GM19468 (cell line): ENCODE measurements around the gene DTL.

Source experiments
- ATAC-seq: cut with Tn5 transposase; IDR thresholded peaks from one replicate; pipeline ENCODE4 v1.9.1; 2021; ENCODE audit warnings: mild to moderate bottlenecking, moderate library complexity, moderate number of reproducible peaks; ENCODE audit not compliant: unreplicated experiment; ENCODE audit errors: extremely low read depth

The DTL gene

DNA sequence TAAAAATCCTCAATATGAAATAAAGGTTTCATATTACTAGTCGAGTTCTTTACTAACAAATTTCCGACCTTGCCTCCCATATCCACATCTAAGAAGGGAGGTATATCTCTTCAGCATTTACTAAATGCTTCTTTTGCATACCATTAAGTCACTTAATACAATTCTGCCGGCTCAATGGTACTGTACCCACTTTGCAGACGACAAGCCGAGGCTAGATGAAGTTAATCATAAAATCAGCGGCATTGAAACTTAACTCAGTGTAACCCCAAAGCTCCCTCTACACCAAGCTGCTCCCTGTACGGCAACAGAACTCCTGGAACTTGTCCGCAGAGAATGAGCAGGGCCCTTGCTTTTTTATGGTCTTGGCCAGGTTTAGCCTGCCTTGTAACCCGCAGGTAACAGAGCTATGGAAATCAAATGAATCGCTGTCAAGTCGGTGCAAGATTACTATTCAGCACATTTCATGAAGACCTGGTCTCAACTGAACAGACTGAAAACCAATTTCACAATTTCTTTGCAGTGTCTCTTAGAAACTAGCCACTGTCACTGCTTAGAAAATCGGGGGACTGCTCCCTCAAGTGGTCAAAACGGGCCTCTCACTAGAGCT lies 929 bp upstream of the DTL start:
- ATAC-seq, result no peak

- ATAC-seq, result no peak
Observed at GRCh38 chr1:212035835-212036605, 472 bp downstream of the DTL start.

DNA sequence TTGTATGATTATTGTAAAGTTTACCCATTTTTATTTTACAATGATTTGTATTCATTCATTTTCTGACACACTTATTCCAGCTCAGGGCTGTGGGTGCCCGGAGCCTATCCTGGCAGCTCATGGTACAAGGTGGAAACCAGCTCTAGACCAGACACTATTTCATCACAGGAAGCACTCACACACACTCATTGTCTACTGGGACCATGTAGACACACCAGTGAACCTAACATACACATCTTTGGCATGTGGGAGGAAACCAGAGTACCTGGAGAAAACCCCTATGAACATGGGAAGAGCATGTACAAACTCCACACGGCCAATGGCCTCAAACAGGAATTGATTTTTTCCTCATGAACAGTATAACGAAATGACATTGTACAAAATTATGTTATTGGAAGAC lies 2.4 kb downstream of the DTL start:
- ATAC-seq, result no peak

DNA sequence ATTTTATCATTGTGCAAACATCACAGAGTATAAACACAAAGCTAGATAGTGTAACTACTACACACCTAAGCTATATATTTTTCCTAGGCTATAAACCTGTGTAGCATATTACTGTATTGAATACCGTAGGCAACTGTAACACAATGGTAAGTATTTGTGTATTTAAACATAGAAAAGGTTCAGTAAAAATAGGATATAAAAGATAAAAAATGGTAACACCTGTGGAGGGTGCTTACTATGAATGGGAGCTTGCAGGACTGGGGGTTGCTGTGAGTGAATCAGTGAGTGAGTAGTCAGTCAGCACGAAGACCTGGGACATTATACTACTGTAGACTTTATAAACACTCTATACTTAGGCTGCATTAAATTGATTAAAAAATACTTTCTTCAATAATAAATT lies 4.1 kb downstream of the DTL start:
- no peak for ATAC-seq

DNA sequence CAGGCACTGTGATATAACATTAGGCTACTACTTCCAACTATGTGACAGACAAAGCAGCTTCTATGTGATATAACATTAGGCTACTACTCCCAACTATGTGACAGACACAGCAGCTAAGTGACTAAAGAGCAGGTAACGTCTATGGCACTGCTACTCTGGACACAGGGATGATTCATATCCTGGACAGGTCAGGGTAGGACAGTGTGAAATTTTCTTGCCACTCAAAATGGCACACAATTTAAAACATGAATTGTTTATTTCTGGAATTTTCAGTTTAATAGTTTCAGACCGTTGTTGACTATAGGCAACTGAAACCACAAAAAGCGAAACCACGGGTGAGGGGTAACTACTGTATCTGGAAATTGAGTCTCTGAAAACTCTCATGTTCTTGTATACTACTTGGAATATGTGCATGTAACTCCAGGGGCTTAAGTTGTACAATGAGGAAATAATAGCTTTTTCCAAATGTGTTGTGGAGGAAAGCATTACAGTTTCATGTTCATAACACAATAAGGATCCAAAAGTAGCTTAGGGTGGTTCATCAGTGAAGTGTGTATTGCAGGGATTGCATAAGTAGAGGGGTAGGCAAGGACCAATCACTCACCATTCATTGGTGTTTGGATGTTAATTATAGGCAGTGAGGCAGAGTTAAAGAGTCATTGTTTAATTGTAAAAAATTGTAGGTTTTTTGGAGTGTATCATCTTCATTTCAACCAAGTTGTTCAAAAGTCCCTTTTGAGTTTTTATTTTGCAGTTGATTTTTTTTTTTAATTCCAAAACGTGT lies 5.3 kb downstream of the DTL start:
- ATAC-seq, result no peak

GRCh38 chr1:212042436-212042835 lies 6.9 kb downstream of the DTL start:
- ATAC-seq, result no peak

GRCh38 chr1:212044851-212045250 lies 9.3 kb downstream of the DTL start:
- ATAC-seq, result no peak

DNA sequence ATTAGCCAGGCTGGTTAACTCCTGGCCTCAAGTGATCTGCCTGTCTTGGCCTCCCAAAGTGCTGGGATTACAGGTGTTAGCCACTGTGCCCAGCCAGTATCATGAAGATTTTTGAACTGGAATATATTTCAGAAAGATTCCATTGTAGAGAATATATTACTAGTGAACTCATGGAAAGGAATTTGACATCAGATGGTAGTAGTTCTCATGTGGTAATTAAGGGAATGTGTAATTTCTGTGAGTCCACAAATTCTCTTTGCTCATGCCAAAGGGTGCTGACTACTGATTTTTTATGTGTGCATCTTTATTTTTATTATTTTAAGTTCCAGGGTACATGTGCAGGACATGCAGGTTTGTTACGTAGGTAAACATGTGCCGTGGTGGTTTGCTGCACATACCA lies 10.4 kb downstream of the DTL start:
- ATAC-seq, result no peak

DNA sequence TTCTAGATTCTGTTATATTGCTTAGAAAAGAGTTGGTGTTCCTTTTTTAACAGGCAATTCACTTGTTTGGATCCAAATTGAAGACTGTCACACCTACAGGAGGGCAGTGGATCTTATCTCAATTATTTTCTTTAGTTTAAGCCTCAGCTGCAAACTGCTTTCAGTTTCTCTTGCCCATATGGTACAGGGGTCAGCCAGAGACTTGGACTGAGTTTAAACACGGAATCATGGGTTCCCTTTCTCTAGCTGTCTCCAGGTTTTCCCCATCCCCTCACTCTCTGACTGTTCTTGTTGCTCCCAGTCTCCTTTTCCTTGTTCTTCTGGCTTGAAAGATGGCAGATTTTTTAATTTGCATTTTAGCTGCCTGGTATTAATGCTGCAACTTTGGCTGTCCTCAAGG lies 18.4 kb downstream of the DTL start:
- ATAC-seq, result no peak

- no peak for ATAC-seq
Observed at GRCh38 chr1:212055333-212055732, 19.8 kb downstream of the DTL start.

DNA sequence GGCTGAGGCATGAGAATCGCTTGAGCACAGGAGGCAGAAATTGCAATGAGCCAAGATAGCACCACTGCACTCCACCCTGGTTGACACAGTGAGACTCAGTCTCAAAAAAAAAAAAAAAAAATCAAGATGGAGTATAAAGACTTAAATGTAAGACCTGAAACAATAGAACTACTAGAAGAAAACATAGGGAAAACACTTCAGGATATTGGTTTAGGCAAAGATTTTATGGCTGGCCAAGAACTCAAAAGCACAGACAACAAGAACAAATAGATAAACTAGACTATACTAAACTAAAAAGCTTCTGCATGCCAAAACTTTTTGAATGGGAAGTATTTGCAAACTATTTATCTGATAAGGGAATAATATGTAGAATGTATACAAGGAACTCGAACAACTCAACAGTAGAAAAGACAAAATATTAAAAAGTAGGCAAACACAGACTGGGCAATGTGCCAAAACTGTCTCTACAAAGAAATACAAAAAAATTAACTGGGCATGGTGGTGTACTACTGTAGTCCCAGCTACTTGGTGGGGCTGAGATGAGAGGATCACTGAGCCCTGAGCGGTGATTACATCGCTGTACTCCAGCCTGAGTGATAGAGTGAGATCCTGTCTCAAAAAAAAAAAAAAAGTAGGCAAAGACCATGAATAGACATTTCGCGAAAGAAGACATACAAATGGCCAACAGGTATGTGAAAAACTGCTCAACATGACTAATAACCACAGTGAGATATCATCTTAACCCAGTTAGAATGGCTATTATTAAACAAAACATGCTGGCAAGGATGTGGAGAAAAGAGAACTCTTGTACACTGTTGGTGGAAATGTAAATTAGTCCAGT lies 25.3 kb downstream of the DTL start:
- ATAC-seq, result no peak

DNA sequence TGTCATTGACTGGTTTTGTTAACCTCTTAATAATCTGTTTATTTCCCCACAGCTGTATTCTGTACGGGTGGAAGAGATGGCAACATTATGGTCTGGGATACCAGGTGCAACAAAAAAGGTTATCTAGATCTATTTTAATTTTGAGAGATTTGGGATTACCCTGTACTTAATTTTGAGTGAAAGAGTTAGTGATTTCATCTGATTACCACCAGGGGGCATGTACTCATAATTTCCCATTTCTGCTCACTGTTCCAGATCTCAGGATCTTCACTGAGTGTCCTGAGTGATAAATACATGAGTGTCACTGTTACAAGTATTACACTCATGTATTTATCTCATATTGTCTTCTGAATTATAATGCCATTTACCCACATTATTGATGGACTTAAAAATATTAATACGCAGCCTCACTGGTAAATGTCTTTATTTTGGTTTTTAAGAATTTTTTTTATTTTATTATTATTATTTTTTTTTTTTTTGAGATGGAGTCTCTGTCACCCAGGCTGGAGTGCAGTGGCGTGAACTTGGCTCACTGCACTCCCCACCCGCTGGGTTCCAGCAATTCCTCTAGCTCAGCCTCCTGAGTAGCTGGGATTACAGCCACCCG lies 27.4 kb downstream of the DTL start:
- ATAC-seq, result no peak

GRCh38 chr1:212067787-212068186 lies 32.2 kb downstream of the DTL start:
- ATAC-seq, result no peak

DNA sequence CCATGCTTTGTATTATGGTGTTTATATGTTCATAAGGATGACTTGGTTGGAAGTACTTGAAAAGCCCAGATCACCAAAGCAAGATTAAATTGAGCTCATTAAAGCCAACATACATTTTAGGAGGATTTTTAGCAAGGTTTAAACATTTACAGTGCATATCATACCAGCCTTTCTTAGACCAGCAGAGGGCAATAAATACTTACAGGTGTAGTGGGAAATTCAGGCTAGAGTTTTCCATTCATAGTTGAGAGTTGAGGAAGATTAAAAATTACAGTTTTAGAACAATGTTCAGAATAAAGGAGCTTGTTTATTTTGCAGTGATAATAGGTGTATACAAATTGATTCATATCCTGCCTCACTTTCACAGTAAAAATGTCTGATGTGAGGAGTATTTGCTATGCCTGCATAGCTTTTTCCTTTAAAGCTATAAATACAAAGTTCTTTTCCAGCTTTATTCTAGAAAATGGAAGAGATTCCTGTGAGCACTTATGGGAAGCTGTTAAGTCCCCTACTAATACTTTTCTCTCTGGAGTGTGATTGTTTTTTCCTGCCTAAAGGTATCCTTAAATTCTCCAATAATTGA lies 35.3 kb downstream of the DTL start:
- no peak for ATAC-seq

DNA sequence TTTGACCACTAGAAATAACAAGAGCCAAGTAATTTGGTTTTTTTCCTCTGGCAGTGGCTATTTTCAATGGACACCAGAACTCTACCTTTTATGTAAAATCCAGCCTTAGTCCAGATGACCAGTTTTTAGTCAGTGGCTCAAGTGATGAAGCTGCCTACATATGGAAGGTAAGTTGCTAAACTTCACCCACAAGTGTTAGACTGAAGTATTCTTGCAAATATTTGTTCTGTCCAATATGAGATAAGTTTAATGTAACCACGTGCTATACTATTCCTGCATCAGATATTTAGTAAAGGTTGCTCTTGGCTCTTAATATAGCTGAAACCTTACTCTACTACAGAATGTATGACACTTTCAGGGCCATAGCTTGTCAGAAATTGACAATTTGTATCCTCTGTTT lies 36.5 kb downstream of the DTL start:
- ATAC-seq, result no peak

- ATAC-seq, result no peak
Observed at GRCh38 chr1:212073490-212073889, 37.9 kb downstream of the DTL start.

DNA sequence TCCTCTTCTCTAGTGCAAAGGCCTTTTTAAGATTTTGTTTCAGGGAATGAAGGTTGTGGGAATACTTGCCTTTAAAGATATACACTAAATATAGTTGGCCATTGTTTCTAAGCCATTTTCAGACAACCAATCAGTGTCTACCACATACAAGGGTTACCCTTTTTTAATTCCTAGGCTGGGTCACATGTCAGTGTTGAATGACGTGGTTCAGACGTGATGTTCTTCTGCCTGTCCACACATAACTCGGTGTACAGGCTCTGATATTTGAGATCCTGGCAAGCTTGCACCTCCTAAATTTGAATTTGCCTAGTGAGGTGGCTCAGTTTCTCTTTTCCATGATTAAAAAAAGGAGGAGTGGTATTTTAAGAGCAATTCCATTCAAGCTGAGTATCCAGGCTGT lies 38.8 kb downstream of the DTL start:
- ATAC-seq, result no peak

- no peak for ATAC-seq
Observed at GRCh38 chr1:212074856-212075255, 39.3 kb downstream of the DTL start.

DNA sequence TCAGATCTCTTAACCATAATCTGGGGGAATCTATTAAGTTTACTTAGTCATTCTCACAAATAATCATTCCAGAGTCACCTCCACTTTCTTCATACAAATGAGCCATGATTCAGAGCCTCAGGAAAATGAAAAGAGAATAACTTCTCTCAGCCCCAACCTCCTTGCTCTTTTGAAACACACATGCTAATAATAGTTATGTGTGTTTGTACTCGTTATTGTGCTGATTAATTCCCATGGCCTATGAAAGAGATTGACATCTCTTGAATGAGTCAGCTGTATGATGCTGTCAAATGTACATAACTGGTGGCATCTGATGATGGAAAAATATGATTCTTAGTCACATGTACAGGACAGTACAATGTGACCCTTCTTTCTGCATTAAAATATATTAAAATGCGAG lies 41.5 kb downstream of the DTL start:
- ATAC-seq, result no peak

GRCh38 chr1:212078826-212079225 lies 43.3 kb downstream of the DTL start:
- ATAC-seq, result no peak
